ENCODE measurements around the gene RAD51D. TPM values are rescaled to one million over a fixed set of nuclear protein-coding genes. Genes with fewer than 3 reads are reported as not detected.
A peak's percentile ranks its signal among the peaks of the same experiment; 100 is the strongest.

Gene RAD51D
- total RNA-seq, 2 experiments from 2014 or later: 32.4 to 36.2 TPM

DNA sequence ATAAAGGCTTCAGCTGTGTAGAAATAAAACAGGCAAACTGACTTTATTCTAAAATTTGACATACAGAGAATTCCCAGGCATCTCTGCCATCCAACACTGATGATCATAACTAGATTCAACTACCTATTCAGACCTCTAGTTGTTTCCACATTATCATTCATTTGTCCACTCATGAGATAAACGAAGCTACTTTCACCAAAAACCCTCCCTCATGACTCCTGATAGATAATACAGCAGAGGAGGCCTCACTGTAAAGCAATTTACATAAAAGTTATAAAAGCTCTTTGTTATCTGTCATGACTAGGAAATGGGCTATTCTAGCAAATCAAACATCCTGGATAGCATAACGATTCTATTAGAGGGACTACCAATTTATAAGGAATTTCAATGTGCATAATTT lies 36.6 kb downstream of the RAD51D start:
- ChIA-PET CTCF (interaction anchor here (0.6 to 2.3 kb wide), 8 partner anchors 9 to 83 kb away, joined by 3 to 17 read pairs (median 4); partner anchors contain the start of genes RAD51D and RFFL), POLR2A (interaction anchor here (0.6 to 3.7 kb wide), 4 partner anchors 13 to 122 kb away, joined by 3 to 12 read pairs (median 4); partner anchors contain the start of genes CCT6B and RAD51D)
- H3K36me3 Mint-ChIP-seq (ENCODE audit: low read depth): peaks cover 2% of the 10 kb centered on the region
- peaks cover 75% of the 10 kb centered on the region for H3K4me1 Mint-ChIP-seq (ENCODE audit: low read depth)
- intact Hi-C loops (cut with micrococcal nuclease): no loop called here
- no peak for DNase-seq
- H3K9me3 Mint-ChIP-seq: no peaks in the 10 kb centered on the region
- H3K27ac Mint-ChIP-seq: peak overlapping the region; percentile 36
- H3K27me3 Mint-ChIP-seq: no peaks in the 10 kb centered on the region
- no peak for ATAC-seq
- no peak overlapping the region for H3K4me3 Mint-ChIP-seq
- no peak for TF ChIP-seq CTCF (IDR thresholded peaks at IDR 0.05)

DNA sequence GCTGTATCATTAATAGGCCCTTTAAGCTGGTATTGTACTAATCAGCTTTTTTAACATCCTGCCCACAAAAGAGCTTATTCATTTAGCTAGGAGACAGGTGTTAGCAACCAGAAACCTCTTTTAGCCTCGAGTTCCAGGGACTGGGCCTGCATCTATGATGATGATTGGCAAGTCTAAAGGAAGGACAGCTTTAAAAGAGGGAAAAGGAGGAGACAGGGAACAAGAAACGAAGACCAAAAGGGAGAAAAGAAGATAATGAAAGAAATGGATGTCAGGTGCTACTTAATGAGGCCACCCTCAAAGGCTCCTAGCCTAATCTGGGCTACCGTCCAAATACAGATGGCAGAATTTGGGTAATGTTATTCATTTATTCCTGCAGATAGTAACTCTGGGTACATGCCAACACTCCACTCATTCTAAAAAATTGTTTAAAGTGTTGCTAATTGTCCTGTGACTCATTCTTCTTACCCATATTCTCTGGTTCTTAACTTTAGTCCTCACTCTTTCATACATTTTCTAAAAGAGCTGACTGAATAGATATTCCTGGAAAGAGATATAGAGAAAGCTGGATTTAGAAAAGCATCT lies 37.5 kb downstream of the RAD51D start:
- Mint-ChIP-seq H3K9me3 (no peaks in the 10 kb centered on the region), H3K4me3 (peak overlapping the region; percentile 11), H3K36me3 (ENCODE audit: low read depth) (peaks cover 2% of the 10 kb centered on the region), H3K27ac (peak overlapping the region; percentile 88), H3K27me3 (no peaks in the 10 kb centered on the region), H3K4me1 (ENCODE audit: low read depth) (peaks cover 72% of the 10 kb centered on the region)
- ATAC-seq (peak; percentile 60), DNase-seq (peak; percentile 21)
- POLR2A ChIA-PET: interaction anchor here (0.9 to 3.7 kb wide), 3 partner anchors 9 to 19 kb away, joined by 5 to 12 read pairs (median 6); partner anchors contain the start of gene RFFL
- intact Hi-C loops (cut with micrococcal nuclease): no loop called here
- no peak for TF ChIP-seq CTCF (IDR thresholded peaks at IDR 0.05)
- CTCF ChIA-PET: interaction anchor here (0.6 to 5.1 kb wide), 14 partner anchors 8 to 85 kb away, joined by 3 to 20 read pairs (median 4); partner anchors contain the start of genes RAD51D and RFFL

GRCh38 chr17:35081638-35082037 lies 38.0 kb downstream of the RAD51D start:
- DNase-seq (no peak), ATAC-seq (no peak)
- Mint-ChIP-seq H3K4me3 (no peak overlapping the region), H3K4me1 (ENCODE audit: low read depth) (peaks cover 70% of the 10 kb centered on the region), H3K27me3 (no peaks in the 10 kb centered on the region), H3K36me3 (ENCODE audit: low read depth) (peaks cover 2% of the 10 kb centered on the region), H3K9me3 (no peaks in the 10 kb centered on the region), H3K27ac (no peak overlapping the region)
- intact Hi-C loops (cut with micrococcal nuclease): no loop called here
- POLR2A ChIA-PET: interaction anchor here (0.9 to 3.7 kb wide), 3 partner anchors 8 to 18 kb away, joined by 5 to 12 read pairs (median 6); partner anchors contain the start of gene RFFL
- no peak for TF ChIP-seq CTCF (IDR thresholded peaks at IDR 0.05)
- CTCF ChIA-PET: interaction anchor here (0.8 to 5.1 kb wide), 10 partner anchors 8 to 85 kb away, joined by 3 to 20 read pairs (median 5); partner anchors contain the start of genes RAD51D and RFFL

- no peak for TF ChIP-seq CTCF (IDR thresholded peaks at IDR 0.05)
- Mint-ChIP-seq H3K4me1 (ENCODE audit: low read depth) (peaks cover 63% of the 10 kb centered on the region), H3K36me3 (ENCODE audit: low read depth) (peaks cover 2% of the 10 kb centered on the region), H3K9me3 (no peaks in the 10 kb centered on the region), H3K27me3 (no peaks in the 10 kb centered on the region), H3K27ac (peak overlapping the region; percentile 83), H3K4me3 (peak overlapping the region; percentile 14)
- CTCF ChIA-PET: interaction anchor here (2.4 to 5.1 kb wide), 3 partner anchors 9 to 16 kb away, joined by 7 to 20 read pairs (median 8); partner anchors contain the start of gene RFFL
- ATAC-seq: peak; percentile 68
- intact Hi-C loops (cut with micrococcal nuclease): no loop called here
- peak; percentile 31 for DNase-seq
- POLR2A ChIA-PET: interaction anchor here (0.7 to 3.7 kb wide), 6 partner anchors 9 to 58 kb away, joined by 4 to 12 read pairs (median 4); no protein-coding TSS in a partner anchor
Observed at GRCh38 chr17:35080536-35080935, 39.1 kb downstream of the RAD51D start.
